Esophagus squamous epithelium (tissue), 5 donors: ENCODE measurements around the gene SRSF5. TPM values are rescaled to one million over a fixed set of nuclear protein-coding genes. Genes with fewer than 3 reads are reported as not detected.

Source experiments
- DNase-seq: peaks from one replicate; lab custom pipeline; 2025; lab: John Stamatoyannopoulos, UW
- H3K27ac ChIP-seq, 4 donors: fragments of 200-600 bp; sonication (generic); one replicate each; pipeline ENCODE4 v1.5.1; 2016 to 2019; ENCODE audit warnings: mild to moderate bottlenecking in 1 of 4
- H3K27me3 ChIP-seq, 4 donors: fragments of 200-600 bp; sonication (generic); 1 replicate in 3 of 4; 2 replicates in 1 of 4; pipeline versions ENCODE4 v1.5.1 to v1.6.0; 2017 to 2021; ENCODE audit warnings: antibody characterized with exemption in 1 of 4
- H3K36me3 ChIP-seq, 3 donors: fragments of 200-600 bp; sonication (generic); one replicate each; pipeline ENCODE4 v1.5.1; 2016 to 2019
- H3K4me1 ChIP-seq, 3 donors: fragments of 200-600 bp; sonication (generic); one replicate each; pipeline ENCODE4 v1.5.1; 2017 to 2019
- H3K4me3 ChIP-seq, 4 donors: fragments of 200-600 bp; sonication (generic); 1 replicate in 3 of 4; 2 replicates in 1 of 4; pipeline ENCODE4 v1.5.1; 2016 to 2019; ENCODE audit warnings: mild to moderate bottlenecking in 2 of 4, moderate library complexity in 1 of 4
- H3K9me3 ChIP-seq, 3 donors: fragments of 200-600 bp; sonication (generic); one replicate each; pipeline ENCODE4 v1.5.1; 2016 to 2019
- POLR2A ChIP-seq, 4 donors: fragments of 450-650 bp; IDR thresholded peaks; one replicate each; pipeline ENCODE4 v1.6.1; 2017; ENCODE audit warnings: antibody characterized with exemption in 4 of 4, mild to moderate bottlenecking in 4 of 4, moderate library complexity in 3 of 4
- WGBS, 2 donors: methylation state at CpG; one replicate each; pipeline ENCODE4 v1.1.5; 2018; 5-methylcytosine and 5-hydroxymethylcytosine counted together
- intact Hi-C: fragments of 100-400 bp; cut with DNase I; formaldehyde crosslinking; loops from one replicate; pipeline ENCODE4 v1.15.0; 2022
- total RNA-seq, 4 donors: library from RNA; depleted of rRNA; stranded (reverse); fragments of >200 nt; gene quantifications; one replicate each; pipeline ENCODE4 v1.1.0, GENCODE V29; 2016
- TF ChIP-seq, protein P1 (sequence below), 6 experiments: fragments of 450-650 bp in 4 of 6; fragments of 200-600 bp in 2 of 6; sonication (generic) in 2 of 6; IDR thresholded peaks; one replicate each; pipeline ENCODE4 v1.5.1; 2016 to 2019; ENCODE audit warnings: antibody characterized with exemption in 6 of 6, mild to moderate bottlenecking in 4 of 6, moderate library complexity in 4 of 6
- donor health status: DM: yes; HTN: yes; CAD: no.

Gene SRSF5
- total RNA-seq, 4 donors from 2014 or later: 94.3 to 382 (median 173) TPM

GRCh38 chr14:69756298-69756697 is 10.6 kb upstream of the SRSF5 start:
- TF ChIP-seq, protein P1, sequence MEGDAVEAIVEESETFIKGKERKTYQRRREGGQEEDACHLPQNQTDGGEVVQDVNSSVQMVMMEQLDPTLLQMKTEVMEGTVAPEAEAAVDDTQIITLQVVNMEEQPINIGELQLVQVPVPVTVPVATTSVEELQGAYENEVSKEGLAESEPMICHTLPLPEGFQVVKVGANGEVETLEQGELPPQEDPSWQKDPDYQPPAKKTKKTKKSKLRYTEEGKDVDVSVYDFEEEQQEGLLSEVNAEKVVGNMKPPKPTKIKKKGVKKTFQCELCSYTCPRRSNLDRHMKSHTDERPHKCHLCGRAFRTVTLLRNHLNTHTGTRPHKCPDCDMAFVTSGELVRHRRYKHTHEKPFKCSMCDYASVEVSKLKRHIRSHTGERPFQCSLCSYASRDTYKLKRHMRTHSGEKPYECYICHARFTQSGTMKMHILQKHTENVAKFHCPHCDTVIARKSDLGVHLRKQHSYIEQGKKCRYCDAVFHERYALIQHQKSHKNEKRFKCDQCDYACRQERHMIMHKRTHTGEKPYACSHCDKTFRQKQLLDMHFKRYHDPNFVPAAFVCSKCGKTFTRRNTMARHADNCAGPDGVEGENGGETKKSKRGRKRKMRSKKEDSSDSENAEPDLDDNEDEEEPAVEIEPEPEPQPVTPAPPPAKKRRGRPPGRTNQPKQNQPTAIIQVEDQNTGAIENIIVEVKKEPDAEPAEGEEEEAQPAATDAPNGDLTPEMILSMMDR (IDR thresholded peaks at IDR 0.05): no peak
- no peak for TF ChIP-seq POLR2A (IDR thresholded peaks at IDR 0.05)
- 65 to 78% methylated on average over 3 of the region's 3 CpGs for WGBS, 2 donors
- DNase-seq: no peak
- Histone ChIP-seq H3K27me3 (no peaks in the 10 kb centered on the region), H3K27ac (peak overlapping the region in 2 of 4 donors; percentile 66 to 69), H3K36me3 (no peaks in the 10 kb centered on the region), H3K9me3 (no peaks in the 10 kb centered on the region), H3K4me3 (no peak overlapping the region), H3K4me1 (peaks cover 0 to 13% (median 0%) of the 10 kb centered on the region in 3 donors)
- intact Hi-C loops: no loop called here

DNA sequence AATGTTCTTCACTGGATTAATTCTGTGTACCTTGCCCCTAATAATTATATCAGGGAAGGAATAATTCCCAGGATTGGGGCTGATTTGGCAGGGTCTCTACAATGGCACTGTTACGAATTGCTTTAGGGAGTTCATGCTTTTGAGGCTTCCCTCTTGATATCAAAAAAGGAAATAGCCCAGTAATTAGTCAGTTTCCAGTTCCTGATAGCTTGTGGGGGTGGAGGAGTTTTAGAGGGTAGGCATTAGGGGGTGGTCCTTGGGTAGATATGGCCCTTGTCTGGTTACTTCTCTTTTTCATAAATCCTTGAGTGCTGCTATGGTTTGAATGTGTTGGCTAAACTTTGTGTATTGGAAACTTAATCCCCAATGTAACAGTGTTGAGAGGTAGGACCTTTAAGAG is 6.1 kb upstream of the SRSF5 start:
- H3K36me3 ChIP-seq: no peaks in the 10 kb centered on the region
- no peak overlapping the region for H3K27ac ChIP-seq
- DNase-seq: no peak
- H3K27me3 ChIP-seq: no peaks in the 10 kb centered on the region
- H3K4me3 ChIP-seq: no peak overlapping the region
- H3K9me3 ChIP-seq: no peaks in the 10 kb centered on the region
- H3K4me1 ChIP-seq: peaks cover 0 to 6% (median 3%) of the 10 kb centered on the region in 3 donors
- TF ChIP-seq, protein P1 (IDR thresholded peaks at IDR 0.05): no peak
- no peak for TF ChIP-seq POLR2A (IDR thresholded peaks at IDR 0.05)
- intact Hi-C loops: no loop called here
- WGBS, 2 donors: 79 to 80% methylated on average over 1 of the region's 1 CpG

DNA sequence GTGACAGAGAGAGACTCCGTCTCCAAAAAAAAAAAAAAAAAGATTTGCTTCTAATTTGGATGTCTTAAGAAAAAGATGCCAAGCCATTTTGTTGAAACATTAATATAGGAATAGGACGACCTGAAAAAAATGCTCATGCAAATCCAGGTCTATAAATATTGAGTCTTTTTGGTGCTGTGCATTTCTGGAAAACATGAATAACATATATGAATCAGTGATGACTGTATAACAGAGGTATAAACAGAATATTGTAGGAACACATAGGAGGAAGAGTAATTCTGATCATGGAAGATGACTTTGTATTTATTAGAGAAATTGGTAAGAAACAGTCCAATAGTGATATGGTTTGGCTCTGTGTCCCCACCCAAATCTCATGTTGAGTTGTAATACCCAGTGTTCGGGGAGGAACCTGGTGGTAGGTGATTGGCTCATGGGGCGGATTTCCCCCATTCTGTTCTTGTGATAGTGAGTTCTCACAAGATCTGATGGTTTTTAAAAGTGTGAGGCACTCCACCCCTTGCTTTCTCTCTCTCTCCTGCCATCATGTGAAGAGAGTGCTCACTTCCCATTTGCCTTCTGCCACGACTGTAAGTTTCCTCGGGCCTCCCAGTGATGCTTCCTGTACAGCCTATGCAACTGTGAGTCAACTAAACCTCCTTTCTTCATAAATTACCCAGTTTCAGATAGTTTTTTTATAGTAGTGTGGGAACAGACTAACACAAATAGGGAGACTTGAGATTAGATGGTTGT is 3.0 kb upstream of the SRSF5 start:
- H3K36me3 ChIP-seq: peaks cover 6 to 10% (median 7%) of the 10 kb centered on the region in 3 donors
- 71 to 84% methylated on average over 6 of the region's 6 CpGs for WGBS, 2 donors
- no peak overlapping the region for H3K27ac ChIP-seq
- no peak for DNase-seq
- intact Hi-C loops: no loop called here
- no peak for TF ChIP-seq POLR2A (IDR thresholded peaks at IDR 0.05)
- TF ChIP-seq, protein P1 (IDR thresholded peaks at IDR 0.05): no peak
- H3K9me3 ChIP-seq: no peaks in the 10 kb centered on the region
- H3K4me1 ChIP-seq: peaks cover 13 to 19% (median 17%) of the 10 kb centered on the region in 3 donors
- no peaks in the 10 kb centered on the region for H3K27me3 ChIP-seq
- no peak overlapping the region for H3K4me3 ChIP-seq

DNA sequence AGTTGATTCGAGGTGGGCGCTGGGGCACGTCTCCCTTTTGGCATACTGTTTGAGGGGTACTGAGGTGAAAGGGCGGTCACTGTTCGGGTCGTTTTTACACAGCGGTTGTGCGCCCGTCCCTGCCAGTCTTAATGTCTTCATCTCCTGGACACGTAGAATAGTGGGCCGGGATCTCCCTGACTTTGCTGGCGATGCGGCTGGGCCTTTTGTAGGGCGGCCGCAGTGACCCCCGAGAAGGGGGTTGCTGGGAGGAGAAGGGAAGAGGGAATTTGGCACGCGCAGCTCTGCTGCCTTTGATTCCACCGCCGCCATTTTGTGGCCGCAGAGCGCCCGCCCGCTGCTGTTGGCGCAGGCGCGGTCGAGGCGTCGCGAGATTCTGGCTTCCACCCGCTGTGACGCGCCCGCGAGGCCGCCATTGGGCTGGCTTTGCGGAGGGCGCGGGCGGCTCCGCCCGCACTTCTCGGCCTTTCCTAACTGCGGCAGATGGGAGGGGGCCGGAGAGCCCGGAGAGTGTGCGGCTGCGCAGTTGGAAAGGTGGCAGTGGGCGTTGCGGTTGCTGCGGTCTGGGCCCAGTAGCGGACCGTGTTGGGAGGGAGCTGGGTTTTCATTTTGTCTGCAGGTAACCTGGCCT is 542 bp downstream of the SRSF5 start:
- intact Hi-C loops: no loop called here
- TF ChIP-seq, protein P1 (IDR thresholded peaks at IDR 0.05): peak in 1 of 6 experiments; percentile 8
- peak in 3 of 4 donors; percentile 39 to 87 (median 51) for TF ChIP-seq POLR2A (IDR thresholded peaks at IDR 0.05)
- Histone ChIP-seq H3K36me3 (peaks cover 27 to 45% (median 31%) of the 10 kb centered on the region in 3 donors), H3K9me3 (no peaks in the 10 kb centered on the region), H3K27ac (peak overlapping the region; percentile 98 to 100 (median 100)), H3K4me1 (peaks cover 19 to 52% (median 31%) of the 10 kb centered on the region in 3 donors), H3K27me3 (no peaks in the 10 kb centered on the region), H3K4me3 (peak overlapping the region; percentile 78 to 96 (median 83))
- peak; percentile 46 for DNase-seq
- WGBS, 2 donors: 0% methylated on average over 17 to 20 of the region's 54 CpGs

DNA sequence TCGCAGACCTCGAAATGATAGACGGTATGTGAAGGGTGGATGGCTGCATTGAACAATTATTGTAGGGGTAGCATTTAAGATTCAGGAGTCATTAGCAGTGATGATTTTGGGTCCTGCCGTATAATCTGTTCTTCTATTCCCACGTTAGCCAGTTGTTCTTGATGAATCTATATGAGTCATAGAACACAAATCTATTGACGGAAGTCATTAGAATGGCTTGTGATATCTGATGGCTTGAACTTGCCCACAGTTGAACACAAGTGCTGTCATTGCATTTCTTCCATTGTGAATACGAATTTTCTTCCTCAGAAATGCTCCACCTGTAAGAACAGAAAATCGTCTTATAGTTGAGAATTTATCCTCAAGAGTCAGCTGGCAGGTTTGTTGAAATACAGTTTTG is 1.9 kb downstream of the SRSF5 start:
- intact Hi-C loops: no loop called here
- TF ChIP-seq, protein P1 (IDR thresholded peaks at IDR 0.05): no peak
- TF ChIP-seq POLR2A (IDR thresholded peaks at IDR 0.05): no peak
- DNase-seq: no peak
- Histone ChIP-seq H3K27me3 (no peaks in the 10 kb centered on the region), H3K4me1 (peaks cover 19 to 63% (median 31%) of the 10 kb centered on the region in 3 donors), H3K4me3 (peak overlapping the region; percentile 78 to 96 (median 83)), H3K36me3 (peaks cover 27 to 59% (median 44%) of the 10 kb centered on the region in 3 donors), H3K27ac (peak overlapping the region; percentile 98 to 100 (median 100)), H3K9me3 (no peaks in the 10 kb centered on the region)
- 46 to 65% methylated on average over 8 of the region's 8 CpGs for WGBS, 2 donors
